ENCODE measurements around the gene MUC21.
"Not testable (repeated sequence)": the region's sequence is repeated elsewhere in the genome, so short reads cannot be mapped to it uniquely, and the experiment has no call there.

MUC21 gene

GRCh38 chr6:30970946-30971345, 12.6 kb upstream of the MUC21 start:
- no peak for DNase-seq

DNA sequence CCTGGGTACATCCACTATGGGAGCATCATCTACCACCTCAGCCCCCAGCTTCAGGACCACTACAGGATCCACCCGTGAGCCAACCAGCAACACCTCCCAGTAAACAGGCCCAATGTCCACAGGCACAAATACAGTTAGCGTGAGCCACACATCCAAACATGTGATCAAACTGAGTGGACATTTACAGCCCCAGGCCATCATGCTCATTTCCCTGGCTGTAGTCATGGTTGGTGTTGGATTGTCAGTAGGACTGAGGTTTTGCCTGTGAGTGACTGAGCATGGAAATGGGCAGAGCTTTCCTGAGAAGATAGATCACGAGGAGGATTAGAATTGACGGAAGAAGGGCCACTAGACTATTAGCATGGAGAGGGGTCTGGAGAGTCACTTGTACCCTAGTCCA, 10.7 kb upstream of the MUC21 start:
- no peak for DNase-seq

DNA sequence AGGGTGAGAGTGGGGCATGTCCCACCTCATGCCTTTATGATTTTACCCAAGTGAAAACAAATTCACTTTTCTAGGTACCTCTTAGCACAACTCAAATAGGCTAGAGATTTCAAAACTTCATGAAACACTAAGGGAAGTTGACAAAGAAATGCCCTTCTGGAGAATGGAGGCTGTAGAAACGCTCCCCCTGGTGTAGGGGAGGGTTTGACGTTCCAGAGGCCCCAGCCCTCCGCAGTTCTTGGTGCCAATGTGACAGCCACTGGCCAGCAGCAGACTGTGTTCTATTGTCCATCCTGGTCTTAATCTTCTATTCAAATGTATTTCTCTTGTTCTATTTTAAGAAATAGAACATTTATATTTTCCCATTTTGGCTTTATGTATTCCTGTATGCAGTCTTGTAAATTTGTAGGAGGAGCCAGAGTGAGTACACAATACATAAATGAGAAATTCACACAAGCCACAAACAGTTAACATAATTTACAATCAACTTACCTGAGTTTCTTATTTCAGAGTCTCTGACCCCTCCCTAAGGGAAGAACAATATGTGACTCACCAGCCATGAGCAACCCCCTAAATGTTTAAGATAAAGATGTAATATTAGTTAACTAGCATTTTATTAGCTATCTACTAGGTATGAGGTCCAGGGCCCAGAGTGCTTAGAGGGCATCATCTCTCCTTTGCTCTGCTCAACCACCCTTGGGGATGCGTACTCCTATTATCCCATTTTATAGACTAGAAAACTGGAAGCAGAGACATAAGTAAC, 8.8 kb upstream of the MUC21 start:
- no peak for DNase-seq

GRCh38 chr6:30979141-30979540, 4.4 kb upstream of the MUC21 start:
- DNase-seq: no peak

- no peak for DNase-seq
Observed at GRCh38 chr6:30979690-30980089, 3.8 kb upstream of the MUC21 start.

GRCh38 chr6:30981942-30982772, 1.4 kb upstream of the MUC21 start:
- DNase-seq: no peak

DNA sequence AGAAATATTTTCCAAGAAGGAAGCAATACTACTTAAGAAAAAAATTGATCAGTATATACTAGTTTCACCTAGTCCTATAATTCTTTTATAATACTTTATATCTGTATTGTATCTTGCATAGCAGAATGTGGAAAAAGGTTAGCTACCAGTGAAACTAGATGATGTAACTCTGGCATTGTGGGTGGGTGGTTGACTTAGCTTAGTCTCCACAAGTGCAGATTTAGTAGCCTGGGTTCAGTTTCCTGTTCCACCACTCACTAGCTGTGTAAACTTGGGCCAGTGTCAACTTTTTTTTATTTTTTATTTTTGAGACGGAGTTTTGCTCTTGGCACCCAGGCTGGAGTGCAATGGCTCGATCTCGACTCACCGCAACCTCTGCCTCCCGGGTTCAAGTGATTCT, 2.0 kb downstream of the MUC21 start:
- DNase-seq: no peak

DNA sequence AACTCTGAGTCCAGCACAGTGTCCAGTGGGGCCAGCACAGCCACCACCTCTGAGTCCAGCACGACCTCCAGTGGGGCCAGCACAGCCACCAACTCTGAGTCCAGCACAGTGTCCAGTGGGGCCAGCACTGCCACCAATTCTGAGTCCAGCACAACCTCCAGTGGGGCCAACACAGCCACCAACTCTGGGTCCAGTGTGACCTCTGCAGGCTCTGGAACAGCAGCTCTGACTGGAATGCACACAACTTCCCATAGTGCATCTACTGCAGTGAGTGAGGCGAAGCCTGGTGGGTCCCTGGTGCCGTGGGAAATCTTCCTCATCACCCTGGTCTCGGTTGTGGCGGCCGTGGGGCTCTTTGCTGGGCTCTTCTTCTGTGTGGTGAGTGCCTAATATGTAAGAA, 3.8 kb downstream of the MUC21 start:
- no peak for DNase-seq

- no peak for DNase-seq
Observed at GRCh38 chr6:30988209-30988825, 4.8 kb downstream of the MUC21 start.

GRCh38 chr6:30990422-30991086, 7.0 kb downstream of the MUC21 start:
- DNase-seq: no peak

DNA sequence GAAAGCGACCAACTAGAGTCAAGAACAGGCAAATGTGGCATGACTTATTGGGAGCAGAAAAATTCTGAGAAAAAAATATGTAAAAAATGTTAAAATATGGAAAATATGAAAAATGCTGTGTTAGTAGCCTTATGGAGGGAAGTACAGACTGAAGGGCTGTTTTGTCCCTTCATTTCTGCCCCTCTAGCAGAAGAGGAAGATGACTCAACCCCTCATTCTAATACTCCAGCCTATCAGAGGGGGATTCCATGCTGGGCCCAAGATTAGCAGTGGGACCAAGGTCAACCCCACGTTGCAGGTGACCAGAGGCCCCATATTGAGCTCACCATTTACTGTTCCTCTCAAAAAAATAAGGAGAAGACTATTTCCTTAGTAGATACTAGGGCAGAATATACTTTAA, 8.4 kb downstream of the MUC21 start:
- DNase-seq: no peak

DNA sequence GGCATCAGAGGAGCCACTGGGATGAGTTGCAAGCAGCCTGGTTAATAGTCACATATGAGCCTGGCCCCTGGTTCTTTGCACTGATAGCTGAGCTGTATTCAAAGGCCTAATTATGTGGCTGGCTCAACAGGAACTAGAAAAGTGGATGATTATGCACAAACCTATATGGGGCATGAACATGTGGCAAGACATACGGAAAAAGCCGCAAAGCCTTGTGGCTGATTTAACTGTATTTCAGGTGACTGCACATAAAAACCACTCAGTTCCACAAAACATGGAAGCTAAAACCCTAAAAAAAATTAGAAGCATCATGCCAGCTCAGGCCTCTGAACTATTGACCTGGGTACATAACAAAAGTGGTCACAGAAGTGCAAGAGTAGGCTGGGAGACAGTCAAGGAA, 13.8 kb downstream of the MUC21 start:
- DNase-seq: no peak

DNA sequence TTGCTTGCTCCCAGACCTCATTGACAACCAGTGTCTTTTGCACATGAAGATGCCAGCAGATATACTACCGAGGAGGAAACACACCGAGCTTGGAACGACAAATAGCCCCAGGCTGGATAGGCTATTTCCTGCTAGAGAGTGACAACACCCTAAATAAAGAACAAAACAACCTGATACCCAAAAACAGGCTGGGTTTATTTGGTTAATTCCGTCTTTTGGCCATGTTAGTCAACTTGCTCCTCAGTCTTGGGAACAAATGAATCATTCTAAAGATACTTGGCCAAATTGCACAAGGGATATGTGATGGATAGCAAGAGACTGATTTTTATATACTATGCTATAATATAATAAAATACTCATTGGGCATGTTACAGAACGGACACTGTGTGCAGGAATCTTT, 15.3 kb downstream of the MUC21 start:
- DNase-seq: no peak

DNA sequence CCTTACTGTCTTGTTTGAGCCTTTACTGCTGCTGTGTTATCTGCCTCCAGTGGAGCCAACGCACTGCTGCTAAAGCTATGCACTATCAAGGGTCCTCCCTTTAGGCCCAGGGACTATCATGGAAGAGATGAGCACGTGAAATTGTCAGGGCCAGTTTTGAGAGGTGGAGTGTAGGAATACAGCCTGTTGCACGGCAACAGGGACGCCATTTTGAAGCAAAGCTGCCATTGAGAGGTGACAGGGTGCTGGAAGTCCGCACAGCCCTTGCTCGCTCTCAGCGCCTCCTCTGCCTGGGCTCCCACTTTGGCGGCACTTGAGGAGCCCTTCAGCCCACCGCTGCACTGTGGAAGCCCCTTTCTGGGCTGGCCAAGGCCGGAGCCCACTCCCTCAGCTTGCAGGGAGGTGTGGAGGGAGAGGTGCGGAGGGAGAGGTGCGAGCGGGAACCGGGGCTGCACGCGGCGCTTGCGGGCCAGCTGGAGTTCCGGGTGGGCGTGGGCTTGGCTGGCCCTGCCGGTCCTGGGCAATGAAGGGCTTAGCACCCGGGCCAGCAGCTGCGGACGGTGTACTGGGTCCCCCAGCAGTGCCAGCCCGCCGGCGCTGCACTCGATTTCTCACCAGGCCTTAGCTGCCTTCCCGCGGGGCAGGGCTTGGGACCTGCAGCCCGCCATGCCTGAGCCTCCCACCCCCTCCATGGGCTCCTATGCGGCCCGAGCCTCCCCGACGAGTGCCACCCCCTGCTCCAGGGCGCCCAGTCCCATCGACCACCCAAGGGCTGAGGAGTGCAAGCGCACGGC, 16.7 kb downstream of the MUC21 start:
- not testable (repeated sequence) for DNase-seq

- DNase-seq: no peak
Observed at GRCh38 chr6:31001281-31001888, 17.9 kb downstream of the MUC21 start.

DNA sequence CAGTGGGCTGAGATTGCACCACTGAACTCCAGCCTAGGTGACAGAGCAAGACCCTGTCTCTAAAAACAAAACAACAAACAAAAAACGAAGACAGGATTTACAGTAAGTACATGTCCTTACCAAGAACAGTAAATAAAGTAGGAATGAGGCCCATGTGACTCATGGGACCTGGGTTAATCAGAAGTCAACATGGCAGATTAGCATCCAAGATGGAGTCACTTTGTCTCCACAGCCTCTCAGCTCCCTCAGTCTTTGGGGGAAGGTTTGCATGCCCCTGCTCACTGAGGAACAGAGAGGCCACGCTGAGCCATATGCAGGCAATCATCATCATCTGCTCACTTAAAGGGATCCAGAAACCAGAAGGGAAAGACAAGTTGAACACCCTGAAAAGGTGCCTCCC, 19.0 kb downstream of the MUC21 start:
- DNase-seq: no peak

- no peak for DNase-seq
Observed at GRCh38 chr6:31004794-31005193, 21.3 kb downstream of the MUC21 start.

DNA sequence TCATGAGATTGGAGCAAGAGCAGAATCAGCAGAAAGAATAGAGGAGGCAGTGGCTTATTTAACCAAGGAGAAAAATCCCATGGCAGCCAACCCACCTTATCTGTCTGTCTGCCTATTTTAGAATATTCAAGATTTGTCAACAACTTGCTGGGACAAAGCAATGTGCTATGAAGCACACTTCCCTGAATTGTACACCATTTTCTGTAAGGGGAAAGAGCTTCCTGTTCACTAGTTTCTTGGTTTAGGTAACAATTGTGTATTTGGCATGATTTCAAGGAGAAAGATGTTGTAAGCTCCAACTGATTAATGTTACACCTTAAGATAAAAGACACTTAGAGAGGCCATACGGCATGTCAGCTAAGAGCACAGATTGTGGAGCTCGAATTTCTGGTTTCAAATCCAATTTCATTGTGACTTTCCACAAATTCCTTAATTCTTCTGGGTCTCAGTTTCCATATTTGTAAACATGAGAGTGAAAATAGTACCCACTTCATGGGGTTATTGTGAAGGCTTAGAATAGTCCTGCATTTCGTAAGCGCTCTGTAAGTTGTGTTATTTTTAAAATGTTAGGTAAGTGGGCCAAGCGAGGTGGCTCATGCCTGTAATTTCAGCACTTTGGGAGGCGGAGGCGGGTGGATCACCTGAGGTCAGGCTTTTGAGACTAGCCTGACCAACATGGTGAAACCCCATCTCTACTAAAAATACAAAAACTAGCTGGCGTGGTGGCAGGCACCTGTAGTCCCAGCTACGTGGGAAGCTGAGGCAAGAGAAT, 21.9 kb downstream of the MUC21 start:
- no peak for DNase-seq

- DNase-seq: no peak
Observed at GRCh38 chr6:31007694-31008093, 24.2 kb downstream of the MUC21 start.

- DNase-seq: no peak
Observed at GRCh38 chr6:31008165-31008564, 24.6 kb downstream of the MUC21 start.

GRCh38 chr6:31009731-31010130, 26.2 kb downstream of the MUC21 start:
- DNase-seq: no peak

Measured in NCI-H2171 treated with DMSO at 0.1 percent for 48 hours (cell line).